Measurements from ENCODE around the gene HIF3A.
A peak's percentile ranks its signal among the peaks of the same experiment; 100 is the strongest.
"Not testable (repeated sequence)": the region's sequence is repeated elsewhere in the genome, so short reads cannot be mapped to it uniquely, and the experiment has no call there.

HIF3A gene

DNA sequence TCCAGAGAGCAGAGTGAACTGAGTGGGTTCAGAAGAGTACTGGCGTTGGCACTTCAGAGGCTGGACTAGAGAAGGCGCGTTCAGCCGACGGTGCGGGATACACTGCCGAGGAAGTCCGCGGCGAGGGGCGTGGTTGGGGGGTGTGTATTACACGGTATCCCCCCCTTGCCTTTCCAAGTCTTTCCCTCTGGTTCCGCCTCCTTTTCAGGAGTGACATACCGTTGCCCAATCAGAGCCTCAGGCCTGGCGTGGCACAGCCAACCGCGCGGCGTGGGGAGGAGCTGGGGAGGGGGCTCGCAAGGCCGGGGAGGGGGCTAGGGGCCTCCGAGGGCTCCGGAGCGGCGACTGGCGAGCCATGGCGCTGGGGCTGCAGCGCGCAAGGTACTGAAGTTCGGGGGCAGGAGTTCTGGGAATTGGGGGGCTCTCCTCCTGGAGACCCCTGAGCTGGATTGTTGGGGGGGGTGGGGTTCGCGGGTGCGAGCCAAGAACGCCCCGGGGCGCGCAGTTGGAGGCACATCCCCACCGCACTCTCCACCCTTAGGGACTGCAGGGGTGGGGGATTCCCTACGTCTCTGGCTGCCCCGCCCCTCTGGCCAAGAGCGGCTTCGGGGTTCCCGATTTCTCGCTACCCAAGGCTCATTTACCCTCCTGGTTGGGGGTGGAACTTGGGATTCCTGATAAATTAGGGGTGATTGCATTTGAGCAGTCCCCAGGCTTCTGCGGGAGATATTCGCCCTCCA is at the start of gene HIF3A:
Gene HIF3A (plus strand): TSS at position 321 of the 740 bp plus-strand sequence. CDS start 35 bp downstream, at position 356.
- peak; percentile 84 for DNase-seq (ENCODE audit: low spot score)

DNA sequence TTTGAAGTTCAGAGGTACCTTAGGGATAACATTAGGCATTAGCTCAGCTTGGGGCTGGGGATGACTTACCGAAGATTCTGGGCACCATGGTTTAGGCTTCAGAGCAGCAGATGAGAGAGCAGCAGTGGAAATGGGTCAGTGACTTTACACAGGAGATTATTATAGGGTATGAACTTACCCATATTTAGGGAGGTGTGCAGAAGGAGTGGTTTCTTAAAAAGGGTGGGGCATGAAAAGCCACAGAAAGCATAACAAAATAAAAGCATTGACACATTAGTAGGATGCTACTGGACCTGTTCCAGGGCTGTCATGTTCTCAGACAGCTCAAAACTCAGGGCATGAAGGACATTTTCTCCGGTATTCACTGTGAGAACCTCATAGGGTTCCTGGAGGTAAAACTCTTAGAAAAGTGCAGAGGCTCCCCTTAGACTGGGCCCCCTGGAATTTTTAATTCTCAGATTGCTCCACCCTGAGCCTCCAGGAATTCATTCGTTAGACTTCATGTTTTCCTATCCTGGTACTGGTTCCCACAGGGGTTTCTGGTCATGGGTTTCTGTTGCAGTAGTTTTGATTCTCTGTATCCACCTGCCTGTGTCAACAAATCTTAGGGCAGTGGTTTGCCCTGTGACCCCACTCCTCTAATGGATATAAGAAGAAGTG is 46.6 kb upstream of the HIF3A start:
- no peak for DNase-seq (ENCODE audit: low spot score)

GRCh38 chr19:46251416-46251815 is 45.4 kb upstream of the HIF3A start:
- no peak for DNase-seq (ENCODE audit: low spot score)

GRCh38 chr19:46254776-46255175 is 42.1 kb upstream of the HIF3A start:
- no peak for DNase-seq (ENCODE audit: low spot score)

DNA sequence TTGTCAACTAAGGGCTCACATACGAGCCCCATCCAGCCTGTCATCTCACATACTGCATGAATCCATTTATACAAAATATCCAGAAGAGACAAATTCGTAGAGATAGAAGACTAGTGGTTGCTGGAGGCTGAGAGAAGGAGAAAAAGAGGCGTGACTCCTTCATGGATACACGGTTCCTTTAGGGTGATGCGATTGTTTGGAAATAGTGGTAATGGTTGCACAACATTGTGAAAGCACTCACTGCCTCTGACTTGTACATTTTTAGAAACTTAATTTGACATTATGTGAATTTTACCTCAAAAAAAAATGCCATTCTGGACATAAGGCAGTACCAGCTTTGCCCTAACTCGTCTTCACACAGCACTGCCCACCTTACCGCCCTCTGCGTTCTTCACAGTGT is 40.0 kb upstream of the HIF3A start:
- no peak for DNase-seq (ENCODE audit: low spot score)

DNA sequence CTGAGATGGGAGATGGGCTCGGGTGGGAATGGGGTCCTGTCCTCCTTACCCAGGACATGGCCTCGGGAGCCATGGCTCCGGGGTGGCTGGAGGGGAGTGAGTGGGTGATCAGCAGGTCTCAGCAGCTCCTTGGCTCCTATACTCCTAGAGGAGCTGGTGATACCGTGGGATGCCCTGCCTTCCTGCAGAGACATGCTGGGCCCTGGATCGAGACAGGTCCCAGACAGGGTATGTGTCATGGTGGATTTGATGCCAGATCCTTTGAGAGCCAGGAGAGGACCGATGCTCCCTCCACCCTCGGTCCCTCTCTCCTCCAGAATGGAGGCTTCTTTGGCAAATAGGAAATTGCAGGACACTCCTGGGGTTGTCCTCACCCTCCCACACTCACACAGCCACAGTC is 35.3 kb upstream of the HIF3A start:
- not testable (repeated sequence) for DNase-seq (ENCODE audit: low spot score)

- DNase-seq (ENCODE audit: low spot score) = not testable (repeated sequence)
These were observed 34.1 kb upstream of the HIF3A start for GRCh38 chr19:46262684-46263296.

GRCh38 chr19:46264801-46265200 is 32.0 kb upstream of the HIF3A start:
- DNase-seq (ENCODE audit: low spot score) = not testable (repeated sequence)

DNA sequence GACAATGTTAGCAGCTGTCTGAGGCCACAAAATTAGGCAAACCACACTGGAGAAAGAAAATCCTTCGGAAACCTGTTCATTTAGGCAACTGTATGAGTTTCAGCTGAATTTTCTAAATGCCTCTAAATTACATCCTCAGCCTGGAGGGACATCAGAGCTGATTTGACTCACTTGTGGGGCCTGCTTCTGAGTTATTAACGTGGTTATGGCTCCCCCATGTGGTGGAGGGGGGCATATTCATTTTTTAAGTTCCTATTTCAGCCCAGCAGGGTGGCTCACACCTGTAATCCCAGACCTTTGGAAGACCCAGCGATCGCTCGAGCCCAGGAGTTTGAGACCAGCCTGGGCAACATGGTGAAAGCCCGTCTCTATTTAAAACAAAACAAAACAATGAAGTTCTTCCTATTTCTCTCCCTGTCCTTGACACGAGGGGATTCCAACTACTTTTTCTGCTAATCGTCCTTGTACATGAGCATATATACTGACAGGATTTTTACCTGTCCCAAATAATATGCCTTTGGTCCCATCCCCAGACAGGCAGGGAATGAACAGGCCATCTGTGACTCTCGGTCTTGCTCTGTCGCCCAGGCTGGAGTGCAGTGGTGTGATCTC is 31.5 kb upstream of the HIF3A start:
- peak; percentile 92 for DNase-seq (ENCODE audit: low spot score)

DNA sequence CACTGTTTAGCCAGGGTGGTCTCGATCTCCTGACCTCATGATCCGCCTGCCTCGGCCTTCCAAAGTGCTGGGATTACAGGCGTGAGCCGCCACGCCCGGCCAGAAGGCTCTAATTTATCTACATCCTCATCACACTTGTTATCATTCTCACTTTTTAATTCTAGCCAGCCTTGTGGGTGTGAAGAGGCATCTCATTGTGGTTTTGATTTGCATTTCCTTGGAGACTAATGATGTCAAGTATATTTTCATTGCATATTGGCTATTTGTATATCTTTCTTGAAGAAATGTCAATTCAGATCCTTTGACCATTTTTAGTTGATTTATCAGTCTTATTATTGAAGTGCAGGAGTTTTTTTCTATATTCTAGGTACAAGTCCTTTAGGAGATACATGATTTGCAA is 27.7 kb upstream of the HIF3A start:
- no peak for DNase-seq (ENCODE audit: low spot score)

DNA sequence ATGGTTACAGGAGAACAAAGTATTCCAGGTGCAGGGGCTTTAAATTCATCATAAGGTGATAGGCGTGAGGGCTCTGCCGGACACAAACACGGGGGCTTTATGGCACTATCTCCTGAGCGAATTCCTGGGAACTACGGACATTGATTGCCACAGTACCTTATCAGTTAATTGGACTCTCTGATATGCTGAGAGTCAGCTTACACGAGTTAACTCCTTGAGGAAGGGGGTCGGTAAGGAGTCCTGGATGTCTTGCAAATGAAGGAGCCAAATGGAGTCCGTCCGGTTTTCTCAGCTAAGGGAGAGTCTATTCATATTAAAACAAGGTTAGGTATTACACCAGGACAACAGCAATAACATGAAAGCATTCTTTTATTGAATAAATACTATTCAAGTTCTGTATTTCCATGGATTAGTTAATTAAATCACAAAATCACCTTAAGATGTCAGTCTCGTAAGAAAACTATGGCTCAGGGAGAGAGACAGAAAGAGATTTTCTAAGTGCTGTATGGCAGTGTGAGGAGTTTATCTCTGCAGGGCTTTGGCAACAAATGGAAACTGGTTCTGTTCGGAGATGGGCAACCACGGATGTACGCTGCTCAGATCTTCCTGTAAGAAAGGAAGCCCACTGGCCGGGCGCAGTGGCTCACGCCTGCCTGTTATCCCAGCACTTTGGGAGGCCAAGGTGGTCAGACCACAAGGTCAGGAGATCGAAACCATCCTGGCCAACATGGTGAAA is 26.2 kb upstream of the HIF3A start:
- no peak for DNase-seq (ENCODE audit: low spot score)

- DNase-seq (ENCODE audit: low spot score) = no peak
These were observed 25.2 kb upstream of the HIF3A start for GRCh38 chr19:46271481-46272197.

DNA sequence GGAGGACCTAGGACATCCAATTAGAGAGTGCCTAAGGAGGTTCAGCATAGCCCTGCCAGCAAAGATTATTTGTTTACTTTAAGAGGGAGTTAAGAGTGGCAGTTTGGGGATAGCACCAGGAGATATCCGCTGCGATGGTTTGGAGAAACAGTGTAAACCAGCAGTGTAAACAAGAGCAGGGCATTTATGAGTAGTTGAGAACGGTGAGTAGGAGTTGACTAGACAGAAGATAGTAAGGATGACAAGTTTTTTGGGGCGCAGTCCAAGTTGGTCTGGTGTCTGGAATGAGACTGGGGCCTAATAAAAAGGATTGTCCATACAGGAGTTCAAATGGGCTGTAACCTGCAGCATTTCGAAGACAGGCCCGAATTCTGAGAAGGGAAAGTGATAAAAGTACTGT is 22.9 kb upstream of the HIF3A start:
- DNase-seq (ENCODE audit: low spot score) = not testable (repeated sequence)

GRCh38 chr19:46279177-46279576 is 17.7 kb upstream of the HIF3A start:
- DNase-seq (ENCODE audit: low spot score) = no peak

- DNase-seq (ENCODE audit: low spot score) = no peak
These were observed 13.1 kb upstream of the HIF3A start for GRCh38 chr19:46283771-46284170.

DNA sequence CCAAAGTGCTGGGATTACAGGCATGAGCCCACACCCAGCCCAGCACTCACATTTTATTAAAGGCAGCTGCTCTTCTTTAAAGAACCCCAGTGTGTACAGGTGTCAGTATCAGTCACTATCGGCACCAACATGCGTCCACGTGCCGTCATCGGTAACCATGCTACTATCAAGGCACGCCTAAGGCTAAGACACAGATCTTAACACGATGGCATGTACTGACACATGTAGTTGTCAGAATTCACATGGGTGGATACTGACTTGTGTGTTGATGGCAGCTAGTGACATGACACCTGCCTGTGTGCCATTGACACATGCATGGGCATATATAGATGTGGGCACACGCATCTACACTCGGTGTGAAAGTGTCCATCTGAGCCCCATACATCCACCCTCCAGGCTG is 12.2 kb upstream of the HIF3A start:
- DNase-seq (ENCODE audit: low spot score) = no peak

DNA sequence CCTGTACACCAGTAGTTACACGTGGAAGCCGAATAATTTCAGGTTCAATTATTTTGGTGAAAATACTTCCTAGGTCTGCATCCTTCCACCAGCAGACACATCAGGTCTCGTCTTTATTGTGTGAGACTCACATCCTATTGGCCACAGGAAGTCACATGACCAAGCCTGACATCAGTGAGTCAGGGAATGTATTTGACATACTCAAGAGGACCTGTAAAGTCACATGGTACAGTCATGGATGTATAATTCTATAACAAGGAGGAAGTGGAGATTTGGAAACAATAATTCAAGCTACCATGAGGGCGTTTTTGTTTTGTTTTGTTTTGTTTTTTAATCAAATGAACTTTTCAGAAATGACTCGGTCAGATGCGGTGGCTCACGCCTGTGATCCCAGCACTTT is 9.3 kb upstream of the HIF3A start:
- DNase-seq (ENCODE audit: low spot score) = no peak

DNA sequence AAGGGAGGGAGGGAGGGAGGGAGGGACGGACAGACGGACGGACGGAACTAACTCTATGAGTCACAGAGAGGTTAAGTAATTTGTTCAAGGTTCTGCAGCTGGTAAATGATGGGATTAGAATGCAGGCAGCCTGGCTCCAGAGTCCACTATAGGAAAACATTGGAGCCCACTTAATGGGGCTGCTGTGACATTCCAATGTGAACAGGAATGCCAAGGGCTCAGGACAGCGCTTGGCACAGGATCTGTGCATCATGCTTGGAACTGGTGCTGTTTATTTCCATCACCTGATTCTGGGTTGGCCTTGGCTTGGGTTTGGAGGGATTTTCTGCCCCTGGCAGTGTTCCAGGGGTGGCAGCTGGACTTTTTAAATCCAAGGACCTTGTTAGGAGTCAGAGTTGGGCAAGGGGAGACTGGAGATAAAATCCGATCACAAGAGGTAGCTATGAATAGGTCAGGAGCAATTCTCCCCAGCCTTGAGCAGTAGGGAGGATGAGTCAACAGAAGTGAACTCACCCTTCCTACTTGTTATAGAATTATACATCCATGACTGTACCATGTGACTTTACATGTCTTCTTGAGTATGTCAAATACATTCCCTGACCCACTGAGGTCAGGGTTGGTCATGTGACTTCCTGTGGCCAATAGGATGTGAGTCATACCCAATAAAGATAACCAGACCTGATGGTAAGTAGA is 7.8 kb upstream of the HIF3A start:
- no peak for DNase-seq (ENCODE audit: low spot score)

DNA sequence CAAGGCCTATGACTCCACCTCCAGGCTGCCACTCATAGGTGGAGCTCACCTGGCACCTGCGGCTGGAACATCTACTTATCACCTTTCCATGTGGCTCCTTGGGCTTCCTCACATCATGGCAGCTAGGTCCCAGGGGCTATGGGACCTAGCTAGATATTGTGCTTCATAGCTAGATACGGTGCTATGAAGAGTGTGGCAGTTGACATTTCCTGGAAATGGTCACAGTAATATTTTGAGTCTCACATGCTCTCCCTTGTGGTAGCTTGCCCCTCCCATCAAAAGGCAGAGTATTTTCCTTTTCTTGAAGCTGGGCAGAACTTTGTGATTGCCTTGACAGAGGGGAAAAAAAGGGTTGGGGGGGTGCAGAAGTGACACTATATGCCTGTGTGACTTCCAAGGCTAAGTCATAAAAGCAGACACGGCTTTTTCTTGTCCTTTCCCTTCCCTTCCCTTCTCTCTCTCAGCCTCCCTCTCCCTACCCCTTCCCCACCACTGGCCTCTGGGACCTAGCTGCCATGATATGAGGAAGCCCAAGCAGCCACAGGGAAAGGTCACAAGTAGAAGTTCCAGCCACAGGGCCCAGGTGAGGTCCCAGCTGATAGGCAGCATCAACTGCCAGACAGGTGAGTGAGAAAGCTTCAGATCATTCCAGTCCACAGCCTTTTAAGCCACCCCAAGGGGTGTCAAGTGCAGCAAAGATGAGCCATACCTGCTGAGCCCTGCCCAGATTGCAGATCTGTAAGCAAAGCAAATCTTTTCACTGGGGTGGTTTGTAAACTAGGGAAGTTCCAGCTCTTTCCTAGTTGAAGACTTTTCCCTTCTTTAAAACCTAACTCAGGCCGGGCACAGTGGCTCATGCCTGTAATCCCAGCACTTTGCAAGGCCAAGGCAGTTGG is 6.9 kb upstream of the HIF3A start:
- DNase-seq (ENCODE audit: low spot score) = no peak

DNA sequence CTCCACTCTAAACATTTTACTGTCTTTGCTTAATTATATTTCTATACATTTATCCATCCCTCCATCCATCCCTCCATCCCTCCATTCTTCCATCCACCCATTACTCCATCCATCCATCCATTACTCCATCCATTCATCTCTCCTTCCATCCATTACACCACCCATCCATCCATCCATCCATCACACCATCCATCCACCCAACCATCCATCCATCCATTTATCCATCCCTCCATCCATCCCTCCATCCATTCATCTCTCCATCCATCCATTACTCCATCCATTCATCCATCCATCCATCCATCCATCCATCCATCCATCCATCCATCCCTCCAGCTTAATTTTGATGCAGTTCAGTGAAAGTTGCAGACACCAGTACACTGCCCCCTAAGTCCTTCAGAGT is 5.0 kb upstream of the HIF3A start:
- DNase-seq (ENCODE audit: low spot score) = no peak
